ENCODE measurements around the gene ANKRD39. TPM values are rescaled to one million over a fixed set of nuclear protein-coding genes. Genes with fewer than 3 reads are reported as not detected.

ANKRD39 gene
- polyA plus RNA-seq, 2 donors, result 11.9 to 12.2 TPM

DNA sequence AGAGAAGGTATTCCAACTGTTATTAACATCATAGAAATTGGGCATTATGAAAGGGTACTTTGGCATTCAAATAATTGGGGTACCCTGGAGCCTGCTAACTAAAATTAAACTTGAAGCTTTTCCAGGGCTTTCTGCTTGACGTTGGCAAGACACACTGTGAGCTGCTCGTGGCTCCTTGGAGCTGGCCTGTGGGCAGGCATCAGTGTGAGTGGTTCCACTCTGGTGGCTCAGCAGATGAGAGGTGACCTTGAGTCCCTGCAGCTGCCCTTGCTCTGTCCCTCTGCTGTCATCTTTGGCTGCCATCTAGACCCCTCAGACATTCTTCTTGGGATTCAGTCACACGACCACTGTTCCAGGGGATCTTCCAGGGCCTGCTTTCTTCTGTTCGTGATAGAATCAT, 35.0 kb downstream of the ANKRD39 start:
- H3K9me3 ChIP-seq (ENCODE audit: control insufficient read depth in 2 of 2, insufficient read depth in 1 of 2, low read depth in 1 of 2, low read length in 1 of 2), result no peaks in the 10 kb centered on the region
- H3K27me3 ChIP-seq (ENCODE audit: control insufficient read depth in 1 of 2, insufficient read depth in 2 of 2, low read length in 2 of 2), result no peaks in the 10 kb centered on the region
- no peak overlapping the region for H3K27ac ChIP-seq (ENCODE audit: low read depth in 2 of 2, low read length in 1 of 2)
- 64 to 76% methylated on average over 4 of the region's 4 CpGs for WGBS, 2 donors
- no peak overlapping the region for H3K4me3 ChIP-seq (ENCODE audit: low read depth in 1 of 2, low read length in 2 of 2)
- H3K36me3 ChIP-seq (ENCODE audit: control insufficient read depth in 2 of 2, insufficient read depth in 2 of 2, low read length in 1 of 2), result peaks cover 8 to 23% of the 10 kb centered on the region in 2 donors
- peaks cover 10 to 22% of the 10 kb centered on the region in 2 donors for H3K4me1 ChIP-seq (ENCODE audit: control insufficient read depth in 2 of 2, insufficient read depth in 2 of 2, low read length in 1 of 2)

DNA sequence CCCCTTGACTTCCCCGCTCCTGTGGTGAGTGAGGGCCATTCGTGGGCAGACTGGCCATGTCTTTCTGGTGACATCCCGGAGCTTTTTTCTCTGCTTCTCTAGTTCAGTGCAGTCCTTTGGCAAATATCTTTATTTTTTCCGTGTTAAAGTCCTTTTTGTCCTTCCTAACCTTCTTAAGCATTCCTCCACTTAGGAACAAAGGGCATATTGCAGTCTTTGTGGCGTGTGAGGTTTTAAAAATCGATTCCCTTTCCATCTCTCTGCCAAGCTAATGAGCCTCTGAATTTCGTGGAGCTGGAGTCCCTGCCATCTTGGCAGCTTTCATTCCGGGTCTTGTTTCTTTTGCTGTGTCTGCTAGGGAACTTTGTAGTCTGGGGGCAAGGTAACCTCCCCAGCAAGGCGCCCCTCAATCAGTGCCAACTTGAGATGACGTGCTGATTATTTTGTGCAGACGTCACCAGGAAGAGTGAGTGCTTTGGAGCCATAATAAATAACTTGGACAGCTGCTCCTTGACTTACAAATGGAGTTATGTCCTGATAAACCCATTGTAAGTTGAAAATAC, 36.6 kb downstream of the ANKRD39 start:
- peaks cover 14 to 27% of the 10 kb centered on the region in 2 donors for H3K4me1 ChIP-seq (ENCODE audit: control insufficient read depth in 2 of 2, insufficient read depth in 2 of 2, low read length in 1 of 2)
- no peak overlapping the region for H3K4me3 ChIP-seq (ENCODE audit: low read depth in 1 of 2, low read length in 2 of 2)
- H3K27ac ChIP-seq (ENCODE audit: low read depth in 2 of 2, low read length in 1 of 2), result no peak overlapping the region
- H3K36me3 ChIP-seq (ENCODE audit: control insufficient read depth in 2 of 2, insufficient read depth in 2 of 2, low read length in 1 of 2), result peaks cover 1 to 13% of the 10 kb centered on the region in 2 donors
- no peaks in the 10 kb centered on the region for H3K9me3 ChIP-seq (ENCODE audit: control insufficient read depth in 2 of 2, insufficient read depth in 1 of 2, low read depth in 1 of 2, low read length in 1 of 2)
- no peaks in the 10 kb centered on the region for H3K27me3 ChIP-seq (ENCODE audit: control insufficient read depth in 1 of 2, insufficient read depth in 2 of 2, low read length in 2 of 2)
- WGBS, 2 donors, result 59 to 82% methylated on average over 11 of the region's 11 CpGs

DNA sequence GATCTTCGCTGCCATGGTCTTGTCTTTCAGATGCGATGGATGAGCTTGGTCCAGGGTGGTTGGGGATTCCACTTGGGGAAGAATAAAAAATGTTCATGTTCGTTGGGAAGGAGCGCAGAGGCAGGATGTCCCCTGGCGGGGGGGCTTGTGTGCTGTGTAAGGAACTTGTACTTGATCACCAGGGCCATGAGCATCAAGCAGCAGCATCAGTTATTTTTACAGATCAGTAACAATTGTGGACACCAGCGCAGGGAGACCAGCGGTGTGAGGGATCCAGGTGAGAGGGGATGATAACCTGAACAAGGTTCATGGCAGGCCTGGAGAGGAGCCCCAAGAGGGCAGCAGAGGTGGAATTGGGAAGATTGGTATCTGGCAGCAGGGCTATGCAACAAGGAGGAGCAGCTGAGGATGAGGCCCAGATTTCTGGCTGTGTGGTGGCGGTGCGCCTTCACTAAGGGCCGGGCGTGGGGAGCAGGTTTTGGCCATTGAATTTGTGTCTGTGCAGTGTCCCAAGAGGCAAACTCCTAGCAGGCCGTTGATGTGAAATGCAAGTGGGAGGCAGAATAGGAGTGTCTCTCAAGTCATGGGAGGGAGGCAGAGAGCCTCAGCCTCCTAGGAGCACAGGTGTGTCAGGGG, 37.8 kb downstream of the ANKRD39 start:
- 81 to 88% methylated on average over 12 of the region's 12 CpGs for WGBS, 2 donors
- H3K4me3 ChIP-seq (ENCODE audit: low read depth in 1 of 2, low read length in 2 of 2), result no peak overlapping the region
- H3K27ac ChIP-seq (ENCODE audit: low read depth in 2 of 2, low read length in 1 of 2), result no peak overlapping the region
- no peaks in the 10 kb centered on the region for H3K9me3 ChIP-seq (ENCODE audit: control insufficient read depth in 2 of 2, insufficient read depth in 1 of 2, low read depth in 1 of 2, low read length in 1 of 2)
- H3K4me1 ChIP-seq (ENCODE audit: control insufficient read depth in 2 of 2, insufficient read depth in 2 of 2, low read length in 1 of 2), result peaks cover 14 to 27% of the 10 kb centered on the region in 2 donors
- peaks cover 0 to 10% of the 10 kb centered on the region in 2 donors for H3K36me3 ChIP-seq (ENCODE audit: control insufficient read depth in 2 of 2, insufficient read depth in 2 of 2, low read length in 1 of 2)
- H3K27me3 ChIP-seq (ENCODE audit: control insufficient read depth in 1 of 2, insufficient read depth in 2 of 2, low read length in 2 of 2), result no peaks in the 10 kb centered on the region

DNA sequence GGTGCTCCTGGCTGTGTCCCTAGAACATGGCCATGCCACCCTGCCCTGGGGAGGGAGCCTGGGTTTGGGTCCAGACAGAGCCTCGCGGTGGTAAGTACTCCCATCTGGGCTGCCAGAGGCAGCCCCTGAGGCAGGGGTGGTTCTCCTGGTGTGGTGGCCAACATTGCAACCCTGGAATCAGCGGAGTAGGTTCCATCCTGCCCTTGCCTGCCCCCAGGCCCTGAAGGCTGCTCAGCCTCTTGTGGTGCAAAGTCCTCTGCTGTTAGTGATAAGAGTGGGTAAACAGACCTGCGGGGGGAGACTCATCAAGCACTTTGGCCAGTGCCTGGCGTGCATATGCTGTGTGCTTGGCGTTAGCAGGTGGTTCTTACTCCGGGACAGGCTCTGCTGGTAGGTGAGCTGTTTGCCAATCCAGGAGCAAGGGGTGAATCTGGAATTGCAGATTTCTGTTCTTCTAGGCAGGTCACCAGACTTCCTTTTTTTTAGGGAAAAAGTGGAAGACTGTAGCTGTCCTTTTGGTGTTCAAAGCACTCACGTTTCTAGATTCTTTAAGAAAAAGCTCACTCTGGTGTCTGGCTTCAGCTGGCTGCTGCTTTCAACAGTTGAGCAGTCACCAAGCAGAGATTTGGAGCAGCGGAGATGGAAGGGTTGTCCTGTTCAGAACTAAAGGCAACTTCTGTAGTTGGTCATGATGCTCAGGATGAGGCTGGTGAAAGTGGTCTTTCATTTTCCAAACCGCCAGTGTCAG, 38.5 kb downstream of the ANKRD39 start:
- Histone ChIP-seq H3K9me3 (ENCODE audit: control insufficient read depth in 2 of 2, insufficient read depth in 1 of 2, low read depth in 1 of 2, low read length in 1 of 2) (no peaks in the 10 kb centered on the region), H3K27me3 (ENCODE audit: control insufficient read depth in 1 of 2, insufficient read depth in 2 of 2, low read length in 2 of 2) (no peaks in the 10 kb centered on the region), H3K27ac (ENCODE audit: low read depth in 2 of 2, low read length in 1 of 2) (no peak overlapping the region), H3K4me1 (ENCODE audit: control insufficient read depth in 2 of 2, insufficient read depth in 2 of 2, low read length in 1 of 2) (peaks cover 14 to 27% of the 10 kb centered on the region in 2 donors), H3K36me3 (ENCODE audit: control insufficient read depth in 2 of 2, insufficient read depth in 2 of 2, low read length in 1 of 2) (peaks cover 0 to 7% of the 10 kb centered on the region in 2 donors), H3K4me3 (ENCODE audit: low read depth in 1 of 2, low read length in 2 of 2) (no peak overlapping the region)
- 51 to 58% methylated on average over 10 of the region's 10 CpGs for WGBS, 2 donors

DNA sequence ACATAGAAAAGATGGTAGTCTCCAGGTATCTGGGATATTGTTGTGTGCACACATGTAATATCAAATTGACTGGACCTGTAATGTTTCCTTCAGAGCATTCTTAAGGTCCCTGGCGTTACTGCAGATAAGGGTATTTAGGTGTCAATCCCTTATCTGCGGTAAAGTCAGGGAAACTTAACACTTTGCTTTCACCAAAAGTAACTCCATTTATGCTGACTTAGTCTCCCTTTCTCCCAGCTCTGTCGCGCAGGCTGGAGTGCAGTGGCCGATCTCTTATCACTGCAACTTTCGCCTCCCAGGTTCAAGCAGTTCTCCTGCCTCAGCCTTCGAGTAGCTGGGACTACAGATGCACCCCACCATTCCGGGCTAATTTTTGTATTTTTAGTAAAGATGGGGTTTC, 39.9 kb downstream of the ANKRD39 start:
- Histone ChIP-seq H3K9me3 (ENCODE audit: control insufficient read depth in 2 of 2, insufficient read depth in 1 of 2, low read depth in 1 of 2, low read length in 1 of 2) (no peaks in the 10 kb centered on the region), H3K4me3 (ENCODE audit: low read depth in 1 of 2, low read length in 2 of 2) (peak overlapping the region in 1 of 2 donors; percentile 70), H3K4me1 (ENCODE audit: control insufficient read depth in 2 of 2, insufficient read depth in 2 of 2, low read length in 1 of 2) (peaks cover 14 to 26% of the 10 kb centered on the region in 2 donors), H3K27me3 (ENCODE audit: control insufficient read depth in 1 of 2, insufficient read depth in 2 of 2, low read length in 2 of 2) (no peaks in the 10 kb centered on the region), H3K27ac (ENCODE audit: low read depth in 2 of 2, low read length in 1 of 2) (no peak overlapping the region), H3K36me3 (ENCODE audit: control insufficient read depth in 2 of 2, insufficient read depth in 2 of 2, low read length in 1 of 2) (peaks cover 0 to under 1% of the 10 kb centered on the region in 2 donors)
- 58 to 87% methylated on average over 8 of the region's 8 CpGs for WGBS, 2 donors

DNA sequence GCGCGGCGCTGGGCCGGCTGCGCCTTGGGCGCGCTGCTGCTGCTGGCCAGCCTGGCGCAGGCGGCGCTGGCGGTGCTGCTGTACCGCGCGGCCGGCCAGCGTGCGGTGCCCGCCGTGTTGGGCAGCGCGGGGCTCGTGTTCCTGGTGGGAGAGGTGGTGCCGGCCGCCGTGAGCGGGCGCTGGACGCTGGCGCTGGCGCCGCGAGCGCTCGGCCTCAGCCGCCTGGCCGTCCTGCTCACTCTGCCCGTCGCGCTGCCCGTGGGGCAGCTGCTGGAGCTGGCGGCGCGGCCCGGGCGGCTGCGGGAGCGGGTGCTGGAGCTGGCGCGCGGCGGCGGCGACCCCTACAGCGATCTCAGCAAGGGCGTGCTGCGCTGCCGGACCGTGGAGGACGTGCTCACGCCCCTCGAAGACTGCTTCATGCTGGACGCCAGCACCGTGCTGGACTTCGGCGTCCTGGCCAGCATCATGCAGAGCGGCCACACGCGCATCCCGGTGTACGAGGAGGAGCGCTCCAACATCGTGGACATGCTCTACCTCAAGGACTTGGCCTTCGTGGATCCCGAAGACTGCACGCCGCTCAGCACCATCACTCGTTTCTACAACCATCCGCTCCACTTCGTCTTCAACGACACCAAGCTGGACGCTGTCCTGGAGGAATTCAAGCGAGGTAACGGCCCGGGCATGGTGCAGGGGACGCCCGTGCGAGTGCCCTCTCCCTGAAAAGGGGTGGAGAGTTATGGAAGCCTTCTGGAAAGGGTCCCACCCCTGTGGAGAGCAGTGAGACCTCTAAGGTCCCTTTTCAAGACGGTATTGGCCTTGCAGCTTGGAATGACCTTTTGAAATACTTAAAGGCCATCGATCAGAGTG, 40.7 kb downstream of the ANKRD39 start:
- Histone ChIP-seq H3K36me3 (ENCODE audit: control insufficient read depth in 2 of 2, insufficient read depth in 2 of 2, low read length in 1 of 2) (no peaks in the 10 kb centered on the region), H3K4me1 (ENCODE audit: control insufficient read depth in 2 of 2, insufficient read depth in 2 of 2, low read length in 1 of 2) (peaks cover 12 to 26% of the 10 kb centered on the region in 2 donors), H3K27me3 (ENCODE audit: control insufficient read depth in 1 of 2, insufficient read depth in 2 of 2, low read length in 2 of 2) (no peaks in the 10 kb centered on the region), H3K4me3 (ENCODE audit: low read depth in 1 of 2, low read length in 2 of 2) (peak overlapping the region; percentile 70 to 86), H3K27ac (ENCODE audit: low read depth in 2 of 2, low read length in 1 of 2) (peak overlapping the region; percentile 62 to 96), H3K9me3 (ENCODE audit: control insufficient read depth in 2 of 2, insufficient read depth in 1 of 2, low read depth in 1 of 2, low read length in 1 of 2) (no peaks in the 10 kb centered on the region)
- 3 to 5% methylated on average over 61 to 89 of the region's 89 CpGs for WGBS, 2 donors

DNA sequence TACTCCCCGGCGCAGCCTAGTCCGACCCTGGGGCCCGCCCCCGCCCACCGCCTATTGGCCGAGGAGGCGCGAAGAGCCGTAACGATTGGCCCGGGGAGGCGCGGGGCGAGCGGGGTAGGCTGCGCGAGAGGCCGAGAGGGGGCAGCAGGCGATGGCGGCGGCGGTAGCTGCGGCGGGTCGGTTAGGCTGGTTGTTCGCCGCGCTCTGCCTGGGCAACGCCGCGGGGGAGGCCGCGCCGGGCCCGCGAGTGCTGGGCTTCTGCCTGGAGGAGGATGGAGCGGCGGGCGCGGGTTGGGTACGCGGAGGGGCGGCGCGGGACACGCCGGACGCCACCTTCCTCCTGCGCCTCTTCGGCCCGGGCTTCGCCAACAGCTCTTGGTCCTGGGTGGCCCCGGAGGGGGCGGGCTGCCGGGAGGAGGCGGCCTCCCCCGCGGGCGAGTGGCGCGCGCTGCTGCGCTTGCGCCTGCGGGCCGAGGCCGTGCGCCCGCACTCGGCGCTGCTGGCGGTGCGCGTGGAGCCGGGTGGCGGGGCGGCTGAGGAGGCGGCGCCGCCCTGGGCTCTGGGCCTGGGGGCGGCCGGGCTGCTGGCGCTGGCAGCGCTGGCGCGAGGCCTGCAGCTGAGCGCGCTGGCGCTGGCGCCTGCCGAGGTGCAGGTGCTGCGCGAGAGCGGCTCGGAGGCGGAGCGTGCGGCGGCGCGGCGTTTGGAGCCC, 41.5 kb downstream of the ANKRD39 start, which contains the start of gene CNNM3:
Gene CNNM3 (plus strand): TSS at position 142 of the 709 bp plus-strand sequence. CDS start 10 bp downstream, at position 152.
- 0 to 1% methylated on average over 48 to 103 of the region's 103 CpGs for WGBS, 2 donors
- peak within 1 kb of the TSS; percentile 94 to 96 for H3K27ac ChIP-seq (ENCODE audit: low read depth in 2 of 2, low read length in 1 of 2)
- H3K4me3 ChIP-seq (ENCODE audit: low read depth in 1 of 2, low read length in 2 of 2), result peak within 1 kb of the TSS; percentile 70 to 86
- no peaks in the 10 kb centered on the region for H3K9me3 ChIP-seq (ENCODE audit: control insufficient read depth in 2 of 2, insufficient read depth in 1 of 2, low read depth in 1 of 2, low read length in 1 of 2)
- H3K36me3 ChIP-seq (ENCODE audit: control insufficient read depth in 2 of 2, insufficient read depth in 2 of 2, low read length in 1 of 2), result no peaks in the 10 kb centered on the region
- peaks cover 11 to 26% of the 10 kb centered on the region in 2 donors for H3K4me1 ChIP-seq (ENCODE audit: control insufficient read depth in 2 of 2, insufficient read depth in 2 of 2, low read length in 1 of 2)
- no peaks in the 10 kb centered on the region for H3K27me3 ChIP-seq (ENCODE audit: control insufficient read depth in 1 of 2, insufficient read depth in 2 of 2, low read length in 2 of 2)

DNA sequence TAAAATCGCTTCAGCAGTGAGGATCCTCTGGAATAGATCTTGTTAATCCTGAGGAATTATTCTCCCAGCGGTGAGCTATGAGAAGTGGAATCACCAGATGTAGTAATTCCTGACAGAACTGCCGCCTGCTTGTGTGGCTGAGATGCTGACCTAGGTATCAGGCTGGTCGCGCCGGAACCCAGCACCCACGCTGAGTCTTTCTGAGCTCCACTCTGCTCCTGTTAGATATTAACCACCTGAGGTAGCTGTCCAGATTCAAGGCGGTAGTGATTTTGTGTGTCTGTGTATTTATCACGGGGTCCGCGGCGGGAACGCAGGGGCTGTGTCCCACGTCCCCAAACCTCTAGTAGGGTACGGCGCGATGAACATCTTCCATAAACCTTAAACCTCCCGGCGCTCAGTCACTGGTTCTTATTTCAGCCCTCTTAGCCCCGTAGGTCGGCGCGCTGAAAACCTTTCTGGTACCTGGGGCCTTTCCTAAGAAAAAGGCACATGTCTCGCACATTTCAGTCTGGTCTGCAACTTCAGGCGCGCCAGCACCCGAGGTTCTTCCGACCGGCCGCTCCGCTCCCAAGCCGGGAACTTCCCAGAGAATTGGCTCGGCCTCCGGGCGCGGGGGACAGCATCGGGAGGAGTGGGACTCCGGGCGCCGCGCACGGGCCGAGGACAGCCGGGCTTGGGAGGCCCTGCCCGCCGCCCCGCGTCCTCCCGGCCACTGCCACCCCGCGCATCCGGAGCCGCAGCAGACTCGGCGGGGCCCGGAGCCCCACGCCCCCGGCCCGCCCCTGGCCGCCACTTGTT, 42.3 kb downstream of the ANKRD39 start:
- H3K4me1 ChIP-seq (ENCODE audit: control insufficient read depth in 2 of 2, insufficient read depth in 2 of 2, low read length in 1 of 2), result peaks cover 11 to 26% of the 10 kb centered on the region in 2 donors
- WGBS, 2 donors, result 1 to 2% methylated on average over 44 to 60 of the region's 60 CpGs
- peak overlapping the region; percentile 70 to 86 for H3K4me3 ChIP-seq (ENCODE audit: low read depth in 1 of 2, low read length in 2 of 2)
- peak overlapping the region; percentile 57 to 94 for H3K27ac ChIP-seq (ENCODE audit: low read depth in 2 of 2, low read length in 1 of 2)
- H3K27me3 ChIP-seq (ENCODE audit: control insufficient read depth in 1 of 2, insufficient read depth in 2 of 2, low read length in 2 of 2), result no peaks in the 10 kb centered on the region
- H3K36me3 ChIP-seq (ENCODE audit: control insufficient read depth in 2 of 2, insufficient read depth in 2 of 2, low read length in 1 of 2), result peaks cover 0 to 5% of the 10 kb centered on the region in 2 donors
- no peaks in the 10 kb centered on the region for H3K9me3 ChIP-seq (ENCODE audit: control insufficient read depth in 2 of 2, insufficient read depth in 1 of 2, low read depth in 1 of 2, low read length in 1 of 2)

All from esophagus (tissue), 2 donors.